Ramos (cell line): ENCODE measurements around the gene KMT5C.

Source experiments
- in situ Hi-C: fragments of 300-500 bp; cut with MboI; formaldehyde crosslinking; loops from one replicate; pipeline ENCODE4 v1.14.3; 2022; ENCODE audit warnings: low sequenced_read_pairs; ENCODE audit not compliant: unreplicated experiment

The KMT5C gene

DNA sequence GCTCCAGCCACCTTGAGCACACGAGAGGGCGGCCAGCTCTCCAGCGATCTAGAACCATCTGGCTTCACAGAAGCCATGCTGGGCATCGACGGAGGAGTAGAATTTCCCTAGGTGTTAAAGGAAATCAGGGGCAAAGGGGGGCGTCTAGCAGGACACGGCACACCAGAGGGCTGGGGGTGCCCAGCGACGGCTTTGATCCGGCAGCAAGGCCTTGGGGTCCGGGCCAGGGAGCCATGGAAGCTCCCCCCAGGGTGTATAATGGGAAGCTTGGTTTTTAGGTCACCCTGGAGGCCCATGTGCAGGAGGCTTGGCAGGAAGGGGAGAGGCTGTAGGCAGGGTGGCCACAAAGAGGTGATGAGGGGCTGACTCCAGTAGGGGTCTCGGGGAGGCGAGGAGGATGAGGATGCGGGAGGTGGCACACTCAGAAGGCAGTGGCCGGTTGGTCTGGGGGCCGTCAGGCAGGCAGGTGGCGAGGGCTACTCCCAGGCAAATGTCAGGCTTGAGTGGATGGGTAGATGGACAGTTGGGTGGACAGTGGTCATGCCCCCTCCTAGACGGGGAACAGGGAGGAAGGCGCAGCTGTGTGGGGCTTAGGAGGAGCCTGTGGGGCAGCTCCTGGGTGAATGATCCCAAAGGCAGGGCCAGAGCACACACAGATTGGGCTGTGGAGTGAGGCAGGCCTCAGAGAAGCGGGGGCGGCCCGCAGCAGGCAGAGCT is 5.6 kb downstream of the KMT5C start:
- in situ Hi-C loops = no loop called here

DNA sequence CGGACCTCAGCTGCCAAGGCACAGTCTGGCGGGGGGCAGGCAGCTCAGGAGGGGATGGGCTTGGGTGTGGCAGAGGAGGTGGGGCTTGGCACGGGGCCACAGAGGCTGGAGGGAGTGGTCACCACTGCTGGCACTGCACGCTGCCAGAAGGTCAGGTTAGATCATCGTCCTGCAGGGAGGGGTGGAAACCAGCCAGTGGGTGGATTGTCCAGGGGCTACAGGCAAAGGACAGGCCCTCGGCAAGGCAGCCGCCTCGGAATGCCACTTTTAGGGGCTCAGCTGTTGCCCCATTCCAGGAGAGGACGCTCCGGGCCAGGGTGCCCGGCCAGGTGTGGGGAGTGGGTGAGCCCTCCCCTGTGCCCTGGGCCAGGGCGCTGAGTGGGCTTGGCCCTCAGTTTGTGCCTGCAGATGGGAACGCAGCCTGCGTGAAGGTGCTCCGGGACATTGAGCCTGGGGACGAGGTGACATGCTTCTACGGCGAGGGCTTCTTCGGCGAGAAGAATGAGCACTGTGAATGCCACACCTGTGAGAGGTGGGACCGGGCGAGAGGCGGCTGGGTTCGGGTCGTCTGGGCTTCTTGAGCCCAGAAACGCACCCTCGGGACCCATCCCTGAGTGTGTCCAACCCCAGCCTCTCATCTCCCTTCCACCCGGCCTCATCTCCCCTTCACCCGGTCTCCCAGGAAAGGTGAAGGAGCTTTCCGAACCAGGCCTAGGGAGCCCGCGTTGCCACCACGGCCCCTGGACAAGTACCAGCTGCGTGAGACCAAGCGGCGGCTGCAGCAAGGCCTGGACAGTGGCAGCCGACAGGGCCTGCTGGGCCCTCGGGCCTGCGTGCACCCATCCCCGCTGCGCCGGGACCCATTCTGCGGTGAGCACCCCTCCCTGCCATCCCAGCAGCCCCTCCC is 6.4 kb downstream of the KMT5C start:
- in situ Hi-C loops = no loop called here

DNA sequence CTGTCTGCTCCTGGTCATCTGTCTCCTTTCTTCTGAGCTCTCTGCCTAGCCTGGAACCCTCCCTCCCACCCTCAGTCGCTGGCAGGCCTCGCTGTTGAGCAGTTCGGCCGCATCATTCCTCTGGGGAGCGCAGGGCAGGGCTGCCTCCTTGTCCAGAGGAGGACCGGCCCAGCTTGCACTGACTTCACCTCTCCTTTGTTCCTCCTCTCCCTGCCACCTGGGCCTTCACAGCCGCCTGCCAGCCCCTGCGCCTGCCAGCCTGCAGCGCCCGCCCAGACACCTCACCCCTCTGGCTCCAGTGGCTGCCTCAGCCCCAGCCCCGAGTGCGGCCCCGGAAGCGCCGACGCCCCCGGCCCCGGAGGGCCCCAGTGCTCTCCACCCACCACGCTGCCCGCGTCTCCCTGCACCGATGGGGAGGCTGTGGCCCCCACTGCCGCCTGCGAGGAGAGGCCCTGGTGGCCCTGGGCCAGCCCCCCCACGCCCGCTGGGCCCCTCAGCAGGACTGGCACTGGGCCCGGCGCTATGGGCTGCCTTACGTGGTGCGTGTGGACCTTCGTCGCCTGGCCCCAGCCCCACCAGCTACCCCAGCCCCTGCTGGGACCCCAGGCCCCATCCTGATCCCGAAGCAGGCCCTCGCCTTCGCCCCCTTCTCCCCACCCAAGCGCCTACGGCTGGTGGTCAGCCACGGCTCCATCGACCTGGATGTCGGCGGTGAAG is 7.2 kb downstream of the KMT5C start:
- in situ Hi-C loops = no loop called here

DNA sequence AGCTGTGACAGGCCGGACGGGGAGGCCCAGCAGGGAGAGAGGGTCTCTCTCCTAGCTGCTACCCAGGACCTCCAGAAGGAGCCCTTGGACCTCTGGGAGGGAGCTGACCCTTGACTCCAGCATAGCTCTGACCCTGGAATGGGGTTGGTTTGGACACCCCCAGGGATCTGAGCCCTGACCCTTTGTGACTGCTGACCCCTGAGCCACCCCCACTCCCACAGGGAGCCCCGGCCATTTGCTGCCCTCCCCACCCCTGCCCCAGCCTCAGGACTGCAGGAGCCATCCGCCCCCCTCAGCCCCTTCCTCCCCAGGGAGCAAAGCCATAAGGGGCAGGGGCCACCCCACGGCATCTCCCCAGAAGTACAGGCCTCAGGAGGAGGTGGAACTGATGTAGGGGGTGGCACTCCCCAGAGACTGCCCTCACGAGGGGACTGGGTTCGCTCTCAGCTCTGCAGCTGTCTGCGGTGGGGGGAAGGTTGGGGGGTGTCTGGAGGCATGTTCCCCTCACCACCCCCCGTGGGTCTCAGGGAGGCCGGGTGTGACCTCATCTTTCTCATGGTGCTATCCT is 7.8 kb downstream of the KMT5C start:
- in situ Hi-C loops = no loop called here

DNA sequence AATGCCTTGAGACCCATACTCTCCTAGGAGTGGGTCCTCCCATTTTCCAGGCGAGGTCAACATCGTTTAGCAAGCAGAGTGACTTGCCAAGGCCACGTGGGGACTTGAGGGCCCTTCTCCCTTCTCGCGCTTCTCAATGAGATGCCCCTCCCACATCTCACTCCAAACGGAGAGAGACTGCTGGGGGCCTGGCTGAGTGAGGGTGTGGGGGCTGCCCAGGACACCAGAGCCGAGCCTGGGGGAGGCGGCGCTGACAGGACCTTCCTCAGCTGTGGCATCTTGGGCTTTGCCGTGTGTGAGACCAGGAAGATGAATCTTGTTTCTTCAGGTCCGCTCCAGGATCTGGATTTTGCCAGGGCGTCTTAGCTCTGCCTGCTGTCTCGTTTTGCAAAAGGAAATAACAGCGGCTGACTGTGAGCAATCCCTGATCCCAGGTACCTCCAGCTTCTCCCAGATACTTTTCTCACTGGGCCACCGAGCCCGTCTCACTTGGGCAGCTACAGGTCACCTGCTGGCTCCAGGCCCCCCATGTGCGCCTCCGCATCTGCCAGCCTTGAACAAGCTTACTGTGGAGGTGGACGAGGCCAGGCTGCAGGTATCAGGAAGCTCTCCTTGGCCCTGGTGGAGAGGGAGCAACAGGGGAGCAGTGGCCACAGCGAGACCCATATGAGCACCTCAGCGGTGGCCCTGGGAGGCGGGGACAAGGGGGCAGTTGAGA is 8.8 kb downstream of the KMT5C start:
- in situ Hi-C loops = no loop called here

DNA sequence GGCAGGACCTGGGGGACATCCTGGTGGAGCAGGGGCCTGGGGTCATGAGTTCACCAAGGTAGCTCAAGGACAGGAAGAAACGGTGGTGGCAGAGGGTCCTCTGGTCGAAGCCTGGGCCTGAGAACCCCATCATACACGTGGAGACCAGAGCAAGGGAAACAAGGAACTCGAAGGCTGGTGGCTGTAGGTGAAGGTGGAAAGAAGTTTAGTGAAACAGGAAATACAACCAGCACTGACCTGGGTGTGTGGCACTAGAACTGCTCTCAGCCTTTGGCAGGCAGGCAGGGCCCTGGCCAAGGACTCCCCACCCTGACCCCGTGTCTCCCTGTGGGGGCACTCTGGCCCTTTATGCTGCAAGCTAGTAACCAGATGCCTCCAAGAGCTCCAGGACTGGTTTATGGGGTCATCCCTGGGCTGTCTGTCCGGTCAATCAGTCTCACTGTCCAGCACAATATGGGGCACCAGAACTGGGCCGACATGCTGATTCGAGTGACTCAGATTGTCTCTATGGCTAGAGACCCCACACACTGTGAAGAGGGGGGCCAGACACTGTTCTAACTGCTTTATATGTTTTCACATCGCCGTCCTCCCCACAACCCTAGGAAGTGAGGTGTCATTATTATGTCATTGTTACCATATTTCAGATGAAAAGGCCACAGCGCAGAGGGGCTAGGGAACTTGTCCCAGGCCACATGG is 11.1 kb downstream of the KMT5C start:
- in situ Hi-C loops = no loop called here

DNA sequence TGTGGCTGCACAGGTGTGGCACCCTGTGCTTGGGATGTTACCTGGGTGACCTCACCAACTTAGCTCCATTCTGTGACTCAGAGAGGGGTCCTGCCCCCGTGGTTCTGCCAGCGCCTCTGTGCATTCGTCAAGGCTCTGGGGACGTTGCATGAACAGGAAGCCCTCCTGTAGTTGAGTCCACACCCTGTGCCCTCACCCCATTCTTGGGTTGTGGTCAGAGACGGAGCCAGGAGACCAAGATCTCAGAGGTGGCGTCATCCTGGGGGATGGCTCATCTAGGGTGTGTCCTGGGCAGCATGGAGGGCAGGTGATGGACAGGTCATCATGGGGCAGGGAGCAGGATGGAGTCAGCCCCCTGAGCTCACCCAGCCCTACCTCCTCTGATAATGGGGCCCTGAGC is 12.4 kb downstream of the KMT5C start:
- in situ Hi-C loops = no loop called here

DNA sequence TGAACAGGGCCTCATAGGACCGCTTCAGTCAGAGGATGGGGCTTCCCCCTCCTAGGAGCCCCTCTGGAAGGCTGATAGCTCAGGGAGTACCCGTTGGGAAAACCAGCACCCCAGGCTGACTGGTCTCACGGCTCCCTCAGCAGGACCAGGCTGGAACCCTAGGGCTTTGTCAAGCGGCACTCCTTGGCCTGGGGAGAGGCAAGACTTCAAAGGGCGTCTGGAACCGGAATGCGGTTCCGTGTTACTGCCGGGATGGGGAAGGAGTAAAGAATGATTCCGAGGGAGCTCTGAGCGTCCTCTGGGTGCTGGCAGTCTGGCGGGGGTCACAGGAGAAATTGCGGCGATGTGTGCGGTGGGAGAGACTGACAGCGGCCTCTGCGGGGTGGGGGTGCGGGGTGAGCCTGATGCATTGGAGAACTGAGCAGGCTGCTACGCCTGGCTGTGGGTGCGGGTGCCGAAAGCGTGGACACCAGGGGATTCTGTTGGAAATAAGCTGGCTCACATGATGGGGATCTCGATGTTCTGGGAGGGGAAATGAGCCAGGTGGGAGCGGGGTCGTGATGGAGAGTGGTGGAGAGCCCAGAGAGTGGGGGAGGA is 13.0 kb downstream of the KMT5C start:
- in situ Hi-C loops = no loop called here

DNA sequence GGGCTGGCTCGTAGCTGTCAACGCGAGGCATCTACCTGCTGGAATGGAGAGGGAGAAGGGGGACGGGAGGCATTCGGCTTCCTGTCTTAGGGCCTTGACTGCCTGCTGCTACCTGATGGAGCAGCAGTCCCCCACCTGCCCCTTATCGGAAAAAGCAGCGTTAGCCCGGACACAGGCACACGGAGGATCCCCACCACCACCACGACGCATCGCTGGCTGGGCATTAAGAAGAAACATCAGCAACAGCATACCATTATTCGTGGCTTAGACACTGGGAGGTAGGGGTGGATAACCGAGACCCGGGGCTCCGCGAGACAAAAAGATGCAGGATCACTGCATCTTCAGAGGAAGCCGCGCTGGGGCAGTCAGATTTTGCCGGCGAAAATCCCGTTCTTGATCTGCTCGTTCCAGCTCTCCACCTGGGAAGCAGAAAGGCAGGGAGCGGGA is 13.7 kb downstream of the KMT5C start:
- in situ Hi-C loops = no loop called here

DNA sequence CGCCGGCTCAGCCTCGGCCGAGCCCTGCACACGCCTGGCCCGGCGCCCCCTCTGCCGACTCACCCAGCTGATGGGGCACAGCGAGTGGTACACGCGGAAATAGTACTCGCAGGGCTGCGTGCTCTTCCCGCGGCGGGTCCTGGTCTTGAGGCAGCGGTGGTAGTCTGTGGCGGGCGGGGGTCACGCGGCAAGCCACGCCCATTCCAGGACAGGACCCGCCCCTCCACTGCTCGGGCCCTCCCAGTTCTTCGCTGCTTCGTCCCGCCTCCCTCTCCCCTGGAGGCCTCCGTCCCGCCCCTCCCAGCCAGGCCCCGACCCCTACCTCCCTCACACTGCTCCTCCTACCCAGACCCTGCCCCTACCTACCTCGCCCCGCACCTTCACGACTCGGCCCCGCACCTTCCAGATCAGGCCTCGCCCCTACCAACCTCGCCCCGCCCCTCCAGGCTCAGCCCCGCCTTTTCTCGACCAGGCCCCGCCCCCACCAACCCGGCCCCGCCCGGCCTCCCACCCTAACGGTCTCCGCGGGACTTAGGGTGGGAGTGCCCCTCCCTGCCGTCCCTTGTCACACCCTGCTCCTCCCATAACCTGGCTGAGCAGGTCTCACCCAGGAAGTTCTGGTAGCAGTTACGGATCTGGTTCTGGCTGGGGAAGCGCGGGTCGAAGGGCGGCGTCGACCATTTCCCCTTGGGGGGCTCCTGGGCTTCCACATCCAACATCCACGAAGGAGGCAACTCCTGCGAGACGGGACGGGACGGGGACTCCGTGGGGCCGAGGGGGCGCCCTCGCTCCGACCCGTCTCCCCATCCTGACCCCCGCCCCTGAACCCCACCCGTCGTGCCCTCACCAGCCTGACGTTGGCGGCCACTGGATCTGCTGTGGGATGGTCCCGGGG is 14.4 kb downstream of the KMT5C start:
- in situ Hi-C loops = no loop called here

DNA sequence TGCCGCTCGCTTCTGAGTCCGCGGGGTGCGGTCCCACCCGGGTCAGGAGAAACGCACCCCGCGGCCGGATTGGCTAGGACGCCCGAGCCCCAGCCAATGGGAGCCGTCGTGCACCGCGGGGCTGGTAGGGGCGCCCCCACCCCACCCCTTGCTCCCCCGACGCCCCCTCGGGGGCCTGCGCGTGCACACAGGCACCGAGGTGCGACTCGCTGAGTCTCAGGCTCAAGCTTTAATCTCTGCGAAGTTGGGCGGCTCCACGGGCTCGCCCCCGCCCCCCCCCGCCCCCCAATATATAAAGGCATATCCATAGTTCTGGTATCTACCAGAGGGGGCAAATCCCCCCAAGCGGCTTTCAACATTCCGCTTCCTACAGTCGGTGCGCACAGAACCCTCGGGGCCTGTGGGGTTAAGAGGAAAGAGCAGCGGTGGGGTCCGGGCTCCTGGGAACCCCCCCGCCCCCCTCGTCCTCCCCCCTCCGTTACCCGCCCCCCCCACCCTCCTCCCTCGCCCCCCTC is 15.1 kb downstream of the KMT5C start, which contains the start of gene COX6B2:
Gene COX6B2, minus strand, starts transcription at position 22 of the 515 bp plus-strand sequence. CDS start 198 bp downstream, outside the sequence.
- in situ Hi-C loops = no loop called here

DNA sequence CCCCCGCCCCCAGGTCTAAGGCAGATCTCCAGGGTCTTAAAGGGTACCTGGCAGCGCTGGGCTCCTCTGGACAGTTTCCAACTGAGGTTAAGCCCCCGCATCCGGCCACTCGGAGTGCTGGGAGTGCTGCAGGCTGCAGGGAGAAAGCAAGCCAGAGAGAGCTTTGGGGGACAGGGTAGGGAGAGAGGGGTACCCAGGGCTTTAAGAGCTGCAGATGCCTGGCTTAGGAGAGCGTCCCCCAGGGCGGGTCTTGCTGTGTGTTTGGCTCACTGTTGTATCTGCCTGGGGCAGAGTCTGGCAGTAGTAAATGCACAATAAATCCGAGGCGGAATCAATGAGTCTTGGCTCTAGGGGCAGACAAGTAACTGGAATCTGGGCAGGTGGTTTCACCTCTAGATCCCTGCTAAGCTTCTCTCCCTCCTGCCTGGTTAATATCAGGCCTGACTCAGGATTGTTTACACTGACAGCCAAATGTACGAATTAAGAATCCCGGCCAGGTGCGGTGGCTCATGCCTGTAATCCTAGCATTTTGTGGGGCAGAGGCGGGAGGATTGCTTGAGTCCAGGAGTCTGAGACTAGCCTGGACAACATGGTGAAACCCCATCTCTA is 15.6 kb downstream of the KMT5C start:
- in situ Hi-C loops = no loop called here

DNA sequence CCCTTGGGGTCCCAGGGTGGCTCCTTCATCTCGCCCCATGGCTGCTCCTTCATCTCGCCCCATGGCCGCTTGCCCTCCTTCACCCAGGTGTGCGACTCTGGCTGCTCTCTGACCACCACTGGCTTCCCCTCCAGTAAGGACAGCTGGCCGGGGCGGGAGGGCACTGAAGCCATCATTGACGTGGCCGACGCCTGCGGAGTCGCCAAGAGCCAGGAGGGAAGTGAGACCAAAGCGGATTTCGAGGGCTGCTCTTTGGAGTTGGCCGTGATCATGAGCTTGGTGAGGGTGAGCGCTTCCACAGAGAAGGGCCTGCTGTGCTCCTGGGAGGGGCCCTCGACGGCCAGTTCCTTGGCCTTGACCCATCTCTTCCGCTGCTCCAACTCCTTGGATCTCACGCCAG is 18.8 kb downstream of the KMT5C start:
- in situ Hi-C loops = no loop called here

DNA sequence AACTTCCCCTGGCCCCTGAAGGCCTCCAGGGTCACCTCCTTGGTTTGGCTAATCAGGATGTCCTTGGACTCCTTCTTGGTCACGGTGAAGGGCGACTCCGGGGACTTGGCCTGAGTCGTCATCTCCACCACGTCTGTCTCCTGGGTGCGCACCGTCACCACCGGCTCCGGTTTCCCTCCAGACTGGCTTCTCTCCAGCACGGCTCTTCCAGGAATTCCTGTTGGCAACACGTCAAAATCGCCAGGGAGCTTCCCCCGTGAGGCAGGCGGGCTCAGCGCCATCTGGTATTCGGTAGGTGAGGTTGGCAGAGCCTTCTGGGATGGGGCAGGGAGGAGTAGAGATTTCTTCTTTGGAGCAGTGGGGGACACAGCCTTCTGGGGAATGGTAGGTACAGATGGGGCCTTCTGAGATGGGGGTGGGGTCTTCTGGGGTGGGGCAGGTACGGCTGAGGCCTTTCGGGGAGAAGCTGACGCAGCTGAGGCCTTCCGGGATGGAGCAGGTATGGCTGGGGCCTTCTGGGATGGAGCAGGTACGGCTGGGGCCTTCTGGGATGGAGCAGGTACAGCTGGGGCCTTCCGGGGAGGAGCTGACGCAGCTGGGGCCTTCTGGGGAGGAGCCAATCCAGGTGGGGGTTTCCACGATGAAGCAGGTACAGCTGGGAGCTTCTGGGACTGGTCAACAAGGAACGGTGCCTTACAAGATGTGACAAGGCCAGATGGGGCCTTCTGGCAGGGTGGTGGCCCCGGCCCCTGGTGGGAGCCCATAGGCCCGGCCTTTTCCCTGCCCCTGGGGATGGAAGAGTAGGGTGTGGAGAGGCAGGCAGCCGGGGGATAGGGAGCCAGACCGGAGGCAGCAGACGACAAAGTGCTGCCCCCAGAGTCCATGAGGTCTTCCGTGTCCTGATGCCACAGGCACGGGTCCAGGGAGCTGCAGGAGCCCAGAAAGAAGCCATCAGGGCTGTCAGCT is 19.6 kb downstream of the KMT5C start:
- in situ Hi-C loops = no loop called here

DNA sequence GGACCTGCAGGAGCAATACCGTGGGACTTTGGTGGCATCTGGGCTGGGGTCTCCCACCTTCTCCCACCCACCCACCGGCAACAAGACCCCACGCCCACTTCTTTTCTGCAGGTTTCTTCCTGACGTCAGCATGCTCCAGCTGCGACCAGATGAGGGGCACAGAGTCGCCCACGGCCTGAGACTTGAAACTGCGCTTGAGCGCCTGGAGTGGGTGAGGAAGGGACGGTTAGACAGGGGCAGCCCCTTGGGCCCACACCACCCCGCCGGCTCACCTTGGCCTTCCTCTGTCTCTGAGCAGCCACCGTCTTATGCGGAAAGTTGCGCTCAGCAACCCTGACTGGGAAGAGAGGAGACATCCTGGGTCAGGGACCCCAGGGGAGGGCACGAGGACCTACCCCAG is 21.2 kb downstream of the KMT5C start:
- in situ Hi-C loops = no loop called here
